GM18508 (cell line): ENCODE results near the gene RHBDD3.
"Not testable (repeated sequence)": the region's sequence is repeated elsewhere in the genome, so short reads cannot be mapped to it uniquely, and the experiment has no call there.

Source experiments
- ATAC-seq: cut with Tn5 transposase; IDR thresholded peaks from one replicate; pipeline ENCODE4 v1.9.1; 2021; ENCODE audit warnings: moderate number of reproducible peaks; ENCODE audit not compliant: insufficient read depth, unreplicated experiment

Gene RHBDD3

DNA sequence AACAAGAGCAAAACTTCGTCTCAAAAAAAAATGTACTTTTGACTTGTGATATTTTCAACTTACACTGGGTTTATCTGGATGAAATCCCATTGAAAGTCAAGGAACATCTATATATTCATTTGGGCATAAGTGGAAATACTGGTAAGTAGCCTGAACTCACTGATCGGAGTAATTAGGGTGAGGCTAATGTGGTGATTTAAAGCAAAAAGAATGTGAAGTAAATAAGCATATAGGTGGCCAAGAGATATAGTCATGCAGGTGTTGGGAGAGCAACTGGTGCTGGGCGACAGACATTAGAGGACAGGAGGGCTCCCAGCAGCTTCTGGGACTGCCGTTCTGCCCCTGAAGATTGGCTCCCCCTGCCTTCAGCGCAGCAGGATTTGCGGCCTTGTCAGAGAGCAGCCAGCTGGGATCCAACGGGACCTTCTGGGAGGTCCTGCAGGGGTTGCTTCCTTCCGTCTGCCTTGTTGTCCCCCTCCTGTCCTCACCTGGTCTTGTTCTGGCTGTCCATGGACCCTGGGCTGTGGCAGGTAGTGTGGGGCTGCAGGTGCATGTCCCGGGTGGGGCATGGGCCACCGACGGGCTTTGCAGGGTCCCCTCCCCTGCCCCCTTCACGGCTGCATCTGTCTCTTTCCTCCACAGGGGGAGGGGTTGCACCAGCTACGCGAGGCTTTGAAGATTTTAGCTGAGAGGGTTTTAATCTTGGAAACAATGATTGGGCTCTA, 14.1 kb downstream of the RHBDD3 start:
- no peak for ATAC-seq

DNA sequence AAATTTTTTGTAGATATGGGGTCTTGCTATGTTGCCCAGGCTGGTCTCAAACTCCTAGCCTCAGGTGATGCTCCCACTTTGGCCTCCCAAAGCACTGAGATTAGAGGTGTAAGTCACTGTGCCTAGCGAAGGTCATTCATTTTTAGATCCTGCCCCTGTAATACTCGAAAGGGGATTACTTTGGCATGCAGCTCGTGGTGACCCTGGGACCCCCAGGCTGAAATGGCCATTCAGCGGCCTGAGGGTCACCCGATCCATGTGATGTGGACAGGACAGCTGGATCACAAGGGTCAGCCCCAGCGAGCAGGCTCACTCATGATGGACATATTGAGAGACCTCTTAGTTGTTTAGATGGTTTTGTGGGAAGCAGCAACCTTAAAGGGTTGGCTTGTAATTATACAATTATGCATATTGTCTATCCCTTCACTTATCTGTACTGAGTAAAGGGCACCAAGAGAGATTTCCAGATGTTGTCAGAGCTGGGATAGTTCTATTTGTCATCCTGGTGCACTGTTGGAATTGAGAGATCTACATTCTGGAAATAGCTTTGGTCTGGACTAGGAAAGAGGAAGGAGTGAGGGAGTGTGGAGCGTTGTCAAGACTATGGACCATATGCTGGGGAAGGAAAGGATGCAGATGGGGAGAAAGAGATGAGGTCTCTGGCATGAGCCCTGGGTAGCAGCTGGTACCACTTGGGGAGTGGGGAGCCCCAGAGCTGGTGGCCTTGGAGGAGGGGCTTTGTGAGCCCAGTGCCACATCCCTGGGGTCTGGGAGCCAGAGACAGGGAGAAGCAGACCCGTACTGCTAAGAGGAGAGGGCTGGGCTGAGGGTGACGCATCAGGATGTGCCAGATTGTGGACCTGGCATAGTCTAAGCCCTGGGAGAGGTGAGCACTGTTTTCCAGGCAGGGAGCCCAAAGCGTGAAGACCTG, 15.5 kb downstream of the RHBDD3 start:
- no peak for ATAC-seq

DNA sequence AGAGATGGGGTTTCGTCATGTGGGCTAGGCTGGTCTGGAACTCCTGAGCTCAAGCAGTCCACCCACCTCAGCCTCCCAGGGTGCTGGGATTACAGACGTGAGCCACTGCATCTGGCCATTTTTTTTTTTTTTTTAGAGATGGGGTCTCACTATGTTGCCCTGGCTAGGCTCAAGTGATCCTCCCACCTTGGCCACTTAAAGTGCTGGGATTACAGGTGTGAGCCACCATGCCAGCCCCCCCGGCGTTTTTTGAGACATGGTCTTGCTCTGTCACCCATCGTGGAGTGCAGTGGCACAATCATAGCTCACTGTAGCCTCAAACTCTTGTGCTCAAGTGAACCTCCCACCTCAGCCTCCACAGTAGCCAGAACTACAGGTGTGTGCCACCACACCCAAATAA, 16.5 kb downstream of the RHBDD3 start:
- no peak for ATAC-seq

DNA sequence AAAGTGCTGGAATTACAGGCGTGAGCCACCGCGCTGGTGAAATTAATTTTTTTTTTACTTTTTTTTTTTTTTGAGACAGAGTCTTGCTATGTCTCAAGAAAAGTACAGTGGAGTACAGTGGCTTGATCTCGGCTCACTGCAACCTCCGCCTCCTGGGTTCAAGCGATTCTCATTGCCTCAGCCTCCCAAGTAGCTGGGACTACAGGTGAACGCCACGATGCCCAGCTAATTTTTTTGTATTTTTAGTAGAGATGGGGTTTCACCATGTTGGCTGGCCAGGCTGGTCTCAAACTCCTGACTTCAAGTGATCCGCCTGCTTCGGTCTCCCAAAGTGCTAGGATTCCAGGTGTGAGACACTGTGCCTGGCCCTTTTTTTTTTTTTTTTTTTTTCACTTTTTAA, 19.9 kb downstream of the RHBDD3 start:
- not testable (repeated sequence) for ATAC-seq

DNA sequence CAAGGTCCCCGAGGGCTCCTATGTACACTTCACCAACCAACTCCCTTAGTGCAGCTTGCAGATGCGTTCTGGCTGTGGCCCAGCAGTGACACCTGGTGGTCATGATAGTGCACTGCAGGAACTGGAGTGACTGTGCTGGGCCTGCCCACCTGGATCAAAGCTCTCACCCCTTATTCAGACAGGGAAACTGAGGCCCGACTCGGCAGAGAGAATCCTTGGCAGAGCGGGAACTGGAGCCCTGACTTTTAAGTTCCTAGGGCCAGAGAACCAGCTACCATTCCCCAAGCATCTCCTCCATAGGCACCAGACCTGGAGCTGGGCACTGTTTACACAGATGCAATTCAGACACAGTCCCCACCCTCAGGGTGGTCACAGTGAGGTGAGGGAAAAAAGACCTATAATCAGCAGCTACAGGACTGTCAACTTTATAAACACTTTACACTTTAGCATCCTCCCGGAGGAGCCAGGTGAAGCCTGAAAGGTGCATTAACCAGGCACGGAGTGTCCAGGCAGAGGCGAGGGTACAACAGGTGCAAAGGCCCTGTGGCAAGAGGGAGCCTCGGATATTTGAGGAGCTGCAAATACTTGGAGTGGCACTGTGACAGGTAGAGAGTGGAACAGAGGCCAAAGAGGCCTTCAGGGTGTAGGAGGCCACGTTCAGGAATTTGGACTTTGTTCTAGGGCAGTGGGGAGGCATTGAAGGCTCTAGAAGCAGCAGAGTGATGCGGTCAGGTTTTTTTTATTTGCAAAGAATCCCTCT, 22.0 kb downstream of the RHBDD3 start:
- no peak for ATAC-seq

DNA sequence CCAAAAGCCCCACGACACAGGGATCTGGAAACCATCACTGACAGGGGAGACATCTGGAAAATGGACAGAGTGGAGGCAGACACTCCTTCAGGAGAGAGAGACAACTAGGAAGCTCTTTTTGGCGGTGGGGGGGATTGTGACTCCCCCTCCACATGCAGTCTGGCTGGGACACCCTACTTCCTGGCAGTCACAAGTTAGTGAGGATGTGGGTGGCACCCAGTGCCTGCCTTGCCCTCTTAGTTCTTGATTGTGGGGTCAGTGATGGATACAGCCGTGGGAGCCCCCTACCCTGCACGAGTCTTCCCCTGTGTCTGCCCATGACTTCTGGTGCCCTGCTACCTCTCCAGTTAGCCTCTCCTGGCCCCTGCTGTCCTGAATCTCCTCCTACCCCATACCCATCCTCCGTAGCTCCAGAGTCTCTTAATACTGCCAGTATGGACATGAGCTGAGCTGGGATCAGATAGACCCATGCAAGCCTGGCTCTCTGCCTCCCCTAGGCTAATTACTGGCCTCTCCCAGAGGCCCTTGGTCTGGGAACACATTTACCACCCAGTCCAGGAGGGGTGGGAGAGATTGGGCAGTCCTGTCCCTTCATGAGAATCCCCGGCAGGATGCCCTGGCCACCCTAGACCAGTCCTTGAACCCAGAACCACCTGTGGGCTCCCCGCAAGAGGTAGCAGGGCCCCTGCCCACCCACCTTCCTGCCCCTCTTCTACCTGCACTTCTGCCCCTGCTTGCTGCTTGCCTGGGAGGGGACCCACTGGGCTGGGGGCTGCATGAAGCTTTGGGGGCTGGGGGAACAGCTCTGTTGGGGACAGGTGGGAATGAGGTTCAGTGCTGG, 22.8 kb downstream of the RHBDD3 start:
- no peak for ATAC-seq

DNA sequence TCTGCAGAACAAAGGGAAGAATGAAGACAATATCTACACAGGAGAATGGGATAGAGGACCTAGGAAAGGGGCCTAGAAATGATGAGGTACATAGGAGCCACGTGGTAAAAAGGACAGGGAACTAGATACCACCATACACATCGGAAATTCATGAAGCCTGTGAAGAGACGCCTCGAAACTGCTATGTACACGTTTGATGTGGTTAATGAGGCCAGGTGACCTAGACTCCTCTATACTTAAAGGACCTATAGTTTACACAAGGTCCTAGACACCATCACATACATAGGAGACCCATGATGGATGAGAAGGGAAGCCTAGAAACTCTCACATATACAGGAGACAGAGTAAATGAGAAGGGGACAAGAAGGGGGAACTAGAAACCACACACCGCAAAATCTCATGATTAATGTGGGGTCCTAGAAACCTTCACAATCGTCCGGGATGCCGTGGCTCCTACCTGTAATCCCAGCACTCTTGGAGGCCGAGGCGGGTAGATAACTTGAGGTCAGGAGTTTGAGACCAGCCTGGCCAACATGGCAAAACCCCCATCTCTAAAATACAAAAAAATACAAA, 23.8 kb downstream of the RHBDD3 start:
- no peak for ATAC-seq

DNA sequence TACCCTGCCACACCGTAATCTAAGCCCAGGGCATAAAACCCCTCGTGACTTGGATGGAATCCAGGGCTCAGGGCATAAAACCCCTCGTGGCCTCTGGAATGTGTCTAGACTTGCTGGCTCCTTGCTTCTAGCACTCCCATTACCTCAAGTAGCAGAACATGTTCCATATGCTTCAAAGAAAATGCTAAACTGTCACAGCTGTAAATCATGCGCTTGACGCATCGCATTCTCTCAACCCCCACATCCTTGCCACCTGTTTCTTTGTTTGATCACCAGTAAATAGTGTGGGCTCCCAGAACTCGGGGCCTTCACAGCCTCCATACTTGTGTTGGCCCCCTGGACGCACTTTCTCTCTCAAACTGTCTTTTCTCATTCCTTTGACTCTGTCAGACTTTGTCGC, 27.3 kb downstream of the RHBDD3 start:
- not testable (repeated sequence) for ATAC-seq

DNA sequence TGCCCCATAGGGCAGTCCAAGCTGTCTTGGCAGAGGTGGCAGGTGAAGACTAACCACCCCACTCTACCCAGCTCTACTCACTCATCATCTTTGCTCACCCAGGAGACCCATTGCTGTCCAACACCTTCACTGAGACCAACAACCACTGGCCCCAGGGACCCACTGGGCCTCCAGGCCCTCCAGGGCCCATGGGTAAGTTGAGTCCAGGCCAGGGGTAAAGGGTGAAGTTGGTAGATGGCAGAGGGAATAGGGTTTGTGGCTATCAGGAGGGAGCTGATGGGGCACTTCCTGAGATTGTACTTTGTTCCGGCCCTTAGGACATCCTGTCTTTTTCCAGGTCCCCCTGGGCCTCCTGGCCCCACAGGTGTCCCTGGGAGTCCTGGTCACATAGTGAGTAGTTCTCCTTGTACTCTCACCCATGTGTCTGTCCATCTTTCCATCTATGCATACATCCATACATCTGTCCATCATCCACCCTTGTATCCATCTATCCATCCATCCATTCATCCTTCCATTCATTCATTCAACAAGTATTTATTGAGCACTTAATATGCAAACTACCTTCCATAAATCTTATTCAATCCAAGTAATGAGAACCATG, 34.4 kb downstream of the RHBDD3 start:
- ATAC-seq, result no peak

DNA sequence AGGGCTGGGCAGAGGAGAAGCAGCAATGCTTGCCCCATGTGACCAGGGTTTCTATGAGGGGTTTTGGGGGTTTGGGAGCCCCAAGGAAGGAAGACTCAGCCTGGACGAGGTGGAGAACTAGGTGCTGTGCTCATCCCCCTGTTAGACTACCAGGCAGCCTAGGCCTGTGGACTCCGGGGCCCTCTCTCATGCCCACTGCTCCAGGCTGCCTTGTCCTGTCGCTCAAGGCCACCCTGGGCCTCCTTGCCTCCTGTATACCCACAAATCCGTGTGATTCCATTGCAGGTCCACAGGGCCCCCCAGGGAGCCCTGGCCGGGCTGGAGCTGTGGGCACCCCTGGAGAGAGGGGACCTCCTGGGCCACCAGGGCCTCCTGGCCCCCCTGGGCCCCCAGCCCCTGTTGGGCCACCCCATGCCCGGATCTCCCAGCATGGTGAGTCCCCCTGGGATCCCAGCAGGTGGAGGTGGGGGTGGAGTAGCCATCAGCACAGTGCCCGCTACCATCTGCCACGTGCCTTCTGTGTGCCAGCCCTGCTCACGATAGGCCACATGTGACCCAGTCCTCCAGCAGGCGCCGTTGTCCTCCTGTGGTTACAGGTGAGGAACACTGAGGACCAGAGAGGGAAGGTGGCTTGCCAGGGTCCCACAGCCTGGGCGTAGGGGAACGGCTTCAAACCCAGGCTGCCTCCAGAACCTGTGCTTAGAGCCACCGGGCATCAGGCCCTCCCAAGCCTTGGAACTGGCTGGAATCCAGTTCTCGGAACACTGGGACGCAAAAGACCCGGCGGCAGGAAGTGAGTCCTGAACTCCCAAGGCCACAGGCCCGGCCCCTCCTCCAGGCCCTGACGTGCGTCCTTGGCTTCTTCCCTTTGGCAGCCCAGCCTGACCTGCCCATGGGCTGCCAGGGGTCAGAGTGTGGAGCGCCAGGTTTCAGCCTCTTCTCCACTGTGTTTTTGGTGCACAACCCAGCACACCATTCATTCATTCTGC, 35.5 kb downstream of the RHBDD3 start:
- ATAC-seq, result no peak

DNA sequence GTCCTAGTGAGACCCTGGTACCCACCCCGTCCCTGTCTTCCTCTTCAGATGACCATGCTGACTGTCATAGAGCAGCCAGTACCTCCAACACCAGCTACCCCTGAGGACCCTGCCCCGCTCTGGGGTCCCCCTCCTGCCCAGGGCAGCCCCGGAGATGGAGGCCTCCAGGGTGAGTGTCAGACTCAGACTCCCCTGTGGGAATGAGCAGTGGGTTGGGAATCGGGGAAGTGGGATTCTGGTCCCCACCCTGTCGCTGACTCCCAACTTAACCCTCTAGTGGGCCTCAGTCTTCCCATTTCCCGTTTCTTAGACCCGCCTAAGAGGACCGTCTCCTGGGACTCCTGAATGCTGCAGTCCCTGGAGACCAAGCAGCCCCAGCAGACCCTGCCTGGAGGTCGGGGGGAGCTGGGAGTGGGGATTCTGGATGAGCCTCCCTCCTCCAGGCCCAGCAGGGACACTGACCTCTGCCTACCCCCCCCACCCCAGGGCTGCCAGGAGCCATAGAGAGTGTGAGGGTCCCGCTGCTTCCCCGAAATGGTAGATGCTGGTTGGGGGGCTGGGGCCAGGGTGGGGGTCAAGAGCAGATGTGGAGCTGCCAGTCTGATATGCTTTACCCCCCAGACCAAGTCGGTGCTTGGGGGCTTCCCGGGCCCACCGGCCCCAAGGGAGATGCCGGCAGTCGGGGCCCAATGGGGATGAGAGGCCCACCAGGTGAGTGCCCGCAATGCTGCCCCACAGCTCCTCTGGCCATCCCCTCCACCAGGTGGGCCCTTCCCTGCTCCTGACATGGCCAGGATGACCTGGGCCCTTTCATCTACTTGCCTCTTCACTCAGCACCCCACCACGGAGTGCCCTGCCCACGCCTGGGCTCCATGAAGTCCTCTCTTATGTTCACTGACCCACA, 36.6 kb downstream of the RHBDD3 start:
- no peak for ATAC-seq

DNA sequence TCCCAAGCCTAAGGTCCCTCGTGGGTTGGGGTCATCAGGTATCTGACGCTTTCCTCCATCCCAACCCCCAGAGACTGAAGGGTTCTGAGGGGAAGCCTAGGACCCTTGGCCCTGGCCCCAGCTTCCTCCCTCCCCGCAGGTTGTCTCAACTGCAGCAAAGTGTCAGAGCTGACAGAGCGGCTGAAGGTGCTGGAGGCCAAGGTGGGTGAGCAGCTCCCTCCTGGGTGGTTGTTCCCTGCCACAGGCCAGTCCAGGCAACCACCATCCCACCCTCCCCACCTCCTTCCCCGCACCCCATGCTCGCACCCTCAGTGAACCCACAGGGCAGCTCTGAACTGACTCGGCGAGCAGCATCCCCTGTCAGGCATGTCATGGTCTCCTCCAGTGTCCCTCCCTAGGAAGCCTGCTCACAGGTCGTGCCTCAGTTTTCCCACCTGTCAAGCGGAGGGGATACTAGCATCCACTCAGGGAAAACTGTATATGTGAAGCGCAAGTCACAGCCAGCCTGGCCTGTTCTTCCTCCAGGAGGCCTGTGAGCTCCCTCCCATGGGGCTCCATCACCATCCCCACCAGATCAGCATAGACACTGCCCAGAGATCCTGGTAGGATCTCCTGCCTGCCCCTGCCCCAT, 41.3 kb downstream of the RHBDD3 start:
- no peak for ATAC-seq

DNA sequence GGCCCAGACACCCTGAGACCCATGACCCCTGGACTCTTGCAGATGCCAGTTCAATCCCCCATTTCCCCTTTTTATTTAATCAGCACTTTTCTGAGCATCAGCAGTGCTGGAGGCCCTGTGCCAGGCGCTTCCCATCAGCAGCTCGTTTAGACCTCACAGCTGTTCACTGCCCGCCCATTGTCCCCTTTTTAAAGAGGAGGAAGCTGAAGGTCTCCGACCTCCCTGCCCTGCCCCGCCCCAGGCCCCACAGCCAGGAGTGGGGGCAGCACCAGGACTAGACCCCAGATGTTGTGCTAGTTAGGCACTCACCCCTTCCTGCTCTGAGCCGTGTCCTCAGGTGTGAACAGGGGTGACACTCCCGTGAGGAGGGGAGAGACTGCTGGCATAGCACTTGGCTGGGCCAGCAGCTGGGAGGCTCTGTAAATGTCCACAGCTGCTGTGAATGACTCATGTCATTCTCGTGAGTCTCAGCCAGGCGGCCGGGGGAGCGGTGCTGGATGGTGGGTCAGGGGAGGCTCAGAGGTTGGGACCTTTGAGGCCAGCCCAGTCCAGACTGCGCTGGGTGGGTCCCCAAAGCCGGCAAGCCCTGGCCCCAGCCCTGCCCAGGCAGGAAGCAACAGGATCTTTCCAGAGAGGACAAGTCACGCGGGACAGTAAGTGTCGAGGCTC, 42.2 kb downstream of the RHBDD3 start:
- no peak for ATAC-seq

DNA sequence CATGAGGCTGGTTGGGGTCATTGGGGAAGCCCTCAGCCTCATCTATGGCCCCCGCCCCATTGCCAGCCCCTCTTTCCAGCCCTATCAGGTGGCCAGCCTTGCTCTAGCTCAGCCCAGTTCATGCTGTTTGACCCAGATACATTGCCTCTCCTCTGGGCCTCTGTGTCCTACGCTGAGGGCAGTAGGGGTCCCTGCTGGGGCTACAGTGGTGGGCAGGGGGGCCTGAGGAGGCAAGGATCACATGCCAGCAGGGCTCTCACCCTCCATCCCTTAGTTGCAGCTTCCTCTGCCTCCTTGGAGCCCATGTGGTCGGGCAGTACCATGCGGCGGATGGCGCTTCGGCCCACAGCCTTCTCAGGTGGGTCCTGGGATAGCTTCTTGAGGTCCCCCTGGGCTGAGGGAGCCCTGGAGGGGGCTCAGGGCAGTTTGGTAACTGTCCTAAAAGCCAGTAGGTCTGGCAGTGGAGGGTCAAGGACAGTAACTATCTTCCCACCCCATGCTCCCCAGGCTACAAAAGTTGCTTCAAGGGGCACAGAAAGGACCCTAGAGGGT, 42.8 kb downstream of the RHBDD3 start:
- ATAC-seq, result no peak

DNA sequence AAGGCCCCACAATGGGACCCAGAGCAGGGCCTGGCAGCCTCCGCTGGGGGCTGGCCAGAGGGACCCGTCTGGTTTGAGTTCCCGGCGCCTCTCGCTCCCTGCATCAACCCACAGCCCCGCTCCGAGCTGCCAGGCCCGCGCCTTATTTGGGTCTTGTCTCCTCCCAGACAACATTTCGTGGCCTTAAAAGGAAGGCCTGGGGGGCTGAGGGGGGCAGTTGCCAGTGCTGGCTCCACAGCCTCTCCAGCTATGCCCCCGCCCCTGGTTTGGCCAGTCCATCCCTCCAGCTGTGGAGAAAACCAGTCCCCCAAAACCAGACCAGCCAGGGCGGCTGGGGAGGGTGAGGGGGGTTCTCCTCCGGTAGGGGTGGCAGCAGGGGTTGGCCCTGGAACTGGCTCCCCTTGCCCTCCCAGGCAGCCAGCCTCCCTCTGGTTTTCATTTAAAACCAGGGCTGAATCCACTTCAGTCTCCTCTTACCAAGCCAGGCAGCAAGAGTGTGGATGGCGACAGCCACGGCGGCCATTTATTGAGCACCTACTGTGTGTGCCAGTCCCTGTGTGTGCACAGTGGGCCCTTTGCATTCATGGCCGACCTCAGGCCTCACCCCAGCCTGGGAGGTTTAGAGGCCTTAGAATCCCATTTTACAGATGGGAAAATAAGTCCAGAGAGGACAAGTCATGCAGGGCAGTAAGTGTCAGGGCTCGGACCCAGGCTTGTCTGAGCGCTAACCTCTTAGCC, 43.5 kb downstream of the RHBDD3 start:
- ATAC-seq, result no peak
